IPS-18a (cell line): ENCODE results near the gene C2orf68.
"Not testable (repeated sequence)": the region's sequence is repeated elsewhere in the genome, so short reads cannot be mapped to it uniquely, and the experiment has no call there.

ENCODE experiments used
- H3K27ac ChIP-seq: one replicate; pipeline ENCODE4 v1.5.1; 2013; ENCODE audit warnings: low read length
- H3K27me3 ChIP-seq: one replicate; pipeline ENCODE4 v1.6.1; 2013; ENCODE audit warnings: mild to moderate bottlenecking, low read length; ENCODE audit not compliant: control insufficient read depth, insufficient read depth
- H3K36me3 ChIP-seq: one replicate; pipeline ENCODE4 v1.6.1; 2013; ENCODE audit warnings: low read depth, low read length; ENCODE audit not compliant: control insufficient read depth
- H3K4me1 ChIP-seq: one replicate; pipeline ENCODE4 v1.6.1; 2013; ENCODE audit warnings: low read depth, low read length; ENCODE audit not compliant: control insufficient read depth
- H3K4me3 ChIP-seq: one replicate; pipeline ENCODE4 v1.5.1; 2013; ENCODE audit warnings: low read length
- H3K9ac ChIP-seq: one replicate; pipeline ENCODE4 v1.6.1; 2013; ENCODE audit warnings: mild to moderate bottlenecking, low read length, moderate library complexity
- H3K9me3 ChIP-seq: one replicate; pipeline ENCODE4 v1.6.1; 2013; ENCODE audit warnings: low read depth, low read length; ENCODE audit not compliant: control insufficient read depth

C2orf68 gene

DNA sequence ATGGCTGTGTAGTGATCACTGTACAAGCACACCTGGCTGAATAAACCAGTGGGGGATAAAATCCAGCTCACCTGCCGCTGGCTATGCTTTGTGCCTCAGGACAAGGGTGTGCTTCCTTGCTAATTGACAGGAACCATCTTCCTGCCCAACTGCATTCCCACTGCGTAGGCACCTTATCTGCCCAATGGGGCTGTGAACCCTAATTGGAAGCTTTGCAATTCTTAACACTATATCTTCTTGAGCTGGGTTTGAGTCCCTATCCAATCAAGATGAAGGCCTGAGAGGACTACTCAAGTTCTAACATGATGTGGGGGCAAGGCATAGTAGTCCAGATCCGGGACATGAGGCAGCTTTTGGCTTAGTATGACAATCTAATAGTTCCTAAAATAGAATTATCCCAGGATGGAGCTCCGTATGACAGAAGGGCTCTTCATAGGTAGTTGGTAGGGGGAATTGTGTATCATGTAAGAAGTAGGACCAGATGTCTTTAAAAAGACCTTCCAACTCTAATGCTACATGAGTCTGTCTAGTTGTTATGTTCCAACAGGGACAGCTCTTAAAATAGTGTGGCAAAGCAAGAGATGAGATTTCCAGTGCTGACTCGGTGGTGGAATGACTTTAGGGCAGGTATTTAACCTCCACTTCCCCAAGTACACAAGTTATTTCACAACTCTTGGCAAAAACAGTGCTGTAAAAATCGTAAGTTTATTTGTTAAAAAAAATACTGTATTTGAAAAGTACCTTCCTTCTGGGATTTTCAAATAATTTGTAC lies 7.1 kb downstream of the C2orf68 start:
- Histone ChIP-seq H3K9me3 (no peaks in the 10 kb centered on the region), H3K36me3 (peaks cover 20% of the 10 kb centered on the region), H3K27me3 (no peaks in the 10 kb centered on the region), H3K4me3 (no peak overlapping the region), H3K27ac (no peak overlapping the region), H3K4me1 (no peaks in the 10 kb centered on the region), H3K9ac (no peak overlapping the region)

DNA sequence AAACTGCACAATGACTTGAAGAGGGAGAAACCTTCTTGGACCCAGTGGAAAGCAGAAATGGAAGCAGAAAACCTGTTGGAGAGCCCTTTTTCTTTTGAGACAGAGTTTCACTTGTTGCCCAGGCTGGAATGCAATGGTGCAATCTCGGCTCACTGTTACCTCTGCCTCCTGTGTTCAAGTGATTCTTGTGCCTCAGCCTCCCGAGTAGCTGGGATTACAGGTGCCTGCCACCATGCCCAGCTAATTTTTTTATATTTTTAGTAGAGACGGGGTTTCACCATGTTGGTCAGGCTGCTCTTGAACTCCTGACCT lies 7.8 kb downstream of the C2orf68 start:
- not testable (repeated sequence) for H3K4me3 ChIP-seq, H3K9ac ChIP-seq

DNA sequence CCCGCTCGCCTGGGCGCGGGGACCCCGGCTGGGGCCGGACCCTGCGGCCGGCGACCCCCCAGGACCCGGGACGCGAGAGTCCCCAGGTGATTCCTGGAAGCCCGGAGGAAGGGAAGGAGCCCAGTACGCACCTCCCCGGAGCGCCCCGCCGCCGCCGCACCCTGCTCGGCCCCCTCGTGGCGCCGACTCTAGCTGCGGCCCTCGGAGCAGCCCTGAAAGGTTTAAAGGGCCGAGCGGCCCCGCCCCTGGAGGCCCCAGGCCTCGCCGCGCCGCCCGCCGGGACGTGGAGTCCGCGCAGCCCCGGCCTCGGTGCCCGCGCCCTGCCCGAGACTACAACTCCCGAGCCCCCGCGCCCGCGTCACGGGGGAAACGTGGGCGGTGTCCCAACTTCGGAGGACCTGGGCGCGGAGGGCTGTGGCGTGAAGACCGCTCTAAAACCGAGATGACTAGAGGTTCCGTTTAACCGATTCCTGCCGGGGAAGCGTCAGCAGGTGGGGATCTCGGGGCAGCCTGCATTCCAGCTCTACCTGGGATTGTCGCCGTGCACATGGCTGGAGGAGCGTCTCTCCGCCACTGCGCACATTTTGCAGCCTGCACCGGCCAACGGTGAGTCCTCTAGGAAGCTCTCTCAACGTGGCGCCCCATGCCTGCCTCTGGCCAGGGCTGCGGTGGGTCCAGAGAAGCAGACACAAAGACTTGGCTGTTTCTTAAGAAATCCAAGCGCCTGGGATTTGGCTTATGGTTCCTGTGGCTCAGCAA lies 9.2 kb downstream of the C2orf68 start, which contains the start of gene TMEM150A:
Gene TMEM150A (minus strand): TSS at position 223 of the 759 bp plus-strand sequence. CDS start 750 bp downstream, outside the sequence.
- Histone ChIP-seq H3K27ac (no peak within 1 kb of the TSS), H3K27me3 (no peaks in the 10 kb centered on the region), H3K36me3 (peaks cover 15% of the 10 kb centered on the region), H3K9me3 (no peaks in the 10 kb centered on the region), H3K4me3 (peak within 1 kb of the TSS; percentile 93), H3K4me1 (no peaks in the 10 kb centered on the region), H3K9ac (peak within 1 kb of the TSS; percentile 84)

More for the DNA sequence above, 7.8 kb downstream of the C2orf68 start:
- not testable (repeated sequence) for H3K27ac ChIP-seq, H3K9me3 ChIP-seq, H3K4me1 ChIP-seq, H3K27me3 ChIP-seq
- H3K36me3 ChIP-seq: peaks cover 18% of the 10 kb centered on the region

DNA sequence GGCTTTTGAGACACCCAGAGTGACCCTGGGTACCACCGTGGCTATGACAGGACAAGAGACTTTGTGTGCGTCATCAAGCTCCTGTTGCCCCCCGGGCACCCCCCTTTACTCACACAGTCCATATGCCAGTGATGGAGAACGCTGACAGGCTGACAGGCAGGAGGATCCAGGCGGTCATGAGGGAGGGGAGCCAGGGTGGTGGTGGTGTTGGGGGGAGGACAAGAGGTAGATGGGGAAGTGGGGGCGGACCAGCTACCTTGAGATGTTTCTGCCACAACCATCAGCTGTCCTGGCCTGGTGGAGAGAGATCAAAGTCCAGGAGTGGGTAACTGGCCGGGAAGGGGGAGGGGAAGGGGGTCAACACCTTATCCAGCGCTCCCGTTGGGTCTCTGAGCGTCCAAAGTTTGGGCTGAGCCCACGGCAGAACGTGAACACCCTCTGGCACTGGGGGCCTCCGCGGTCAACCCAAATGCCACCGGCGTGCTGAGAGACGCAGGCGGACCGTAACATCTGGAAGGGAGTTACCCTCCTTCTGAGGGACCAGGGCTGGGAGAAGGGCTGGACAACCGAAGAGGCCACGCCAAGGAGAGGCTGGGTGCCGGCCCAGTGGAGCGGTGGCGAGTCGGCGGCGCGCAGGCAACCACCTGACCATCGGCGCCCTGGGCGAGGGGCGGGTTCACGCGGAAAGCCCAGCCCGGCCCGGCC lies 9.9 kb downstream of the C2orf68 start:
- Histone ChIP-seq H3K9me3 (no peaks in the 10 kb centered on the region), H3K9ac (peak overlapping the region; percentile 84), H3K27me3 (no peaks in the 10 kb centered on the region), H3K36me3 (peaks cover 14% of the 10 kb centered on the region), H3K4me1 (no peaks in the 10 kb centered on the region), H3K4me3 (peak overlapping the region; percentile 93), H3K27ac (no peak overlapping the region)

DNA sequence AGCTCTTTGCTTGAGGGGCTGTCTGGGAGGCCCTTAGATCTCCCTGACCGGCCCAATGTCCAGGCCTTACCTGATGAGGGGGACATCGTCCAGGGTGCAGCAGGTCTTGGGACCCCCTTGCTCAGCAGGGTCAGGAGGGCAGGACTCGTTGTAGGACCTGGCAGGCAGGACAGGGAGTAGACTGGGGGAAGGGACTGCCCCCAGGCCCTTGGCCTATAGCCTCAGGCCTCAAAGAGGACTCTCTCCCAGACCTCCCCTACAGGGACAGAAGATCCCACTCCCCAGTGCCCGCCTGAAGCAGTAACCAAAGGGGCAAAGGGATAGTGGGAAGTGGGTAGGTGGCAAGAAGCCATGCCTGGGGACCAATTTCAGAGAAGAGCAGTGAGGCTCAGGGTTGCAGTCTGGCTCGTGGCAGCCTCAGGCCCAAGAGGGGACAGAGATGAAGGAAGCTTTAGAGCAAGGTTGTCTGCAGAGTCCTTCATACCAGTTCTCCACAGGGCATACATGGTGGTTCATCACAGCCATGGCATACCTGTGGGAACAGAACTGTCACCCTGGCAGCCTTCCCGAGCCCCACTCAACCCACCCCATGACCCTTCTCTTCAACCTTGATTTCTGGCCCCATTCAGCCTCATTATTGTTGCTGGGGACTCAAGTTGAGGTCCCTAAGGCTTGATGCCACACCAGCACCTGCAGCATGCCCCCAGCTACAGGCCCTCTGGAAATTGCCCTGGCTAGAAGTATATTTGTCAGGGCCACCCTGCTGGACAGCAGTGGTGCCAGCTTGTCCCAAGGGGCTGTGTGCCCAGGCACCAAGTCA lies 10.7 kb downstream of the C2orf68 start:
- Histone ChIP-seq H3K9ac (no peak overlapping the region), H3K9me3 (no peaks in the 10 kb centered on the region), H3K4me1 (no peaks in the 10 kb centered on the region), H3K27me3 (no peaks in the 10 kb centered on the region), H3K27ac (no peak overlapping the region), H3K4me3 (peak overlapping the region; percentile 93), H3K36me3 (peaks cover 15% of the 10 kb centered on the region)

DNA sequence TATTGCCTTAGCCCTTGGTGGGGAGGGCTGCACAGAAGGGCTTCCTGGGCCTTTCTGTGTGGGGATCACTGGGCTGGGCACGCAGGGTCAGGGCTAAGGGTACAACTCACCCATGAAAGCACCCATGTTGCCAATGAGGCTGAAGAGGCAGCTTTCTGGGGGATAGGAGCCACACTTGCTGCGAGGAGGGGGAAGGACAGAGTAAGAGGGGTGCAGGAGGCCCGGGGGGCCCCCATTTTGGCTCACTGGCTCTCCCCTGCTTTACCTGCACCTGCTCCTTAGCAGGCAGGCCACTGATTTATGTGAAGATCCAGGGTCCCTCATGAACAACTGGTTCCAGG lies 11.7 kb downstream of the C2orf68 start:
- no peak overlapping the region for H3K4me3 ChIP-seq
- no peak overlapping the region for H3K27ac ChIP-seq
- no peaks in the 10 kb centered on the region for H3K27me3 ChIP-seq
- H3K9ac ChIP-seq: no peak overlapping the region
- H3K4me1 ChIP-seq: no peaks in the 10 kb centered on the region
- H3K9me3 ChIP-seq: no peaks in the 10 kb centered on the region
- peaks cover 15% of the 10 kb centered on the region for H3K36me3 ChIP-seq

DNA sequence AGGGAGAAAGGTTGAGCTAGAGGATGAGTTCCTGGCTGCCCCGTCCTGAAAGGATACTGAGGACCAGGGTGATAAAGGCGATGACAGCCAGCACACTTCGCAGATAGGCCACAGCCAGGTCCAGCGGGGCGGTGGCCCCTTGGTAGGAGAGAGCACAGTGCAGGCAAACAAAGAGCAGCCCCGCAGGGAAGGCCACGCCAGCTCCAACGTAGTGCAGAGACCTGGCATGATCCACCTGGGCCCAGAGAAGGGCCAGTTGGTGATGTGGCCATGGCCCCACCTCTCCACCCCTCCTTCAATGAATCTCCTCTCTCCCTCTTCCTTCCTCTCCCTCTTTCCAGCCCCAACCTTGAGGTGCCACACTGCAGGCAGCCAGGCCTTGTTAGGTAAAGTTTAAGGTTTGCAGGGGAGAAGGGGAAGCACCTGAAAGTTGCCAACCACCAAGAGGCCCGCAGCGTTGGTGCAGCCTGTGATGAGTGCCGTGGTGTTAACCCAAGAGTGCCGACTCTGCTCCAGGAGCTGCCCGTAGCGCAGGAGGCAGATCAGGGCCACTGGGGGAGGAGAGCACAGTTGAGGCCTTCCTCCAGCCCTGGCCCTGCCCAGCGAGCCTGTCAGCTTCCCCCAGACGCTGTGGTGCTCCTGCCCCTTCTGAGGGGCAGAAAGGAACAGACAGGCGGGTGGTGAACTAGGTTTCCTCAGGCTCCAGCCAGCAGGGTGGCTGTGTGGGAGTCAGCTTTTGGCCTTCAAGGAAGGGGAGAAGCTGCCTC lies 12.2 kb downstream of the C2orf68 start:
- Histone ChIP-seq H3K36me3 (peaks cover 15% of the 10 kb centered on the region), H3K9ac (no peak overlapping the region), H3K4me3 (no peak overlapping the region), H3K27me3 (no peaks in the 10 kb centered on the region), H3K27ac (no peak overlapping the region), H3K9me3 (no peaks in the 10 kb centered on the region), H3K4me1 (no peaks in the 10 kb centered on the region)

- Histone ChIP-seq H3K9ac (no peak overlapping the region), H3K27ac (no peak overlapping the region), H3K9me3 (no peaks in the 10 kb centered on the region), H3K36me3 (peaks cover 15% of the 10 kb centered on the region), H3K4me1 (no peaks in the 10 kb centered on the region), H3K27me3 (no peaks in the 10 kb centered on the region), H3K4me3 (no peak overlapping the region)
These were observed 13.1 kb downstream of the C2orf68 start for GRCh38 chr2:85598594-85599340.

DNA sequence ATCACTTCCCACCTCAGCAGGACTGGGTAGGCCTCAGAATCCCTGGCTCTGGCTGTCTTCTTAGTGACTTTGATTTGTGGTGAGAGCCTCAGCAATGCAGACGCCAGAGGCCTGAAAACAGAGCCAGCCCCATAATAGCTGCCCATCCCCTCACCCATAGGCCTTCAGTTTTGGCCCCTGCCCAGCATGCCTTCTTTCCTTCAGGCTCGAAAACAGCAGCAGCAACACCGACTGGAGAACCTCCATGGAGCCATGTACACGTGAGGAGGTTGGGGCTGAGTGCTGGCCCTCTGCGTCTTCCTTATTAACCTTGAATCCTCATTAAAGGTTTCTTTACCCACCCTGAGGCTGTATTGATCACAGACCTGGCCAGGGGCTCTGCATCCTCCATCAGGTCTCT lies 14.6 kb downstream of the C2orf68 start:
- Histone ChIP-seq H3K27me3 (no peaks in the 10 kb centered on the region), H3K27ac (no peak overlapping the region), H3K4me1 (no peaks in the 10 kb centered on the region), H3K9ac (no peak overlapping the region), H3K9me3 (no peaks in the 10 kb centered on the region), H3K36me3 (peaks cover 15% of the 10 kb centered on the region), H3K4me3 (no peak overlapping the region)

- H3K9ac ChIP-seq: no peak overlapping the region
- no peaks in the 10 kb centered on the region for H3K27me3 ChIP-seq
- peaks cover 15% of the 10 kb centered on the region for H3K36me3 ChIP-seq
- H3K27ac ChIP-seq: no peak overlapping the region
- H3K9me3 ChIP-seq: no peaks in the 10 kb centered on the region
- no peaks in the 10 kb centered on the region for H3K4me1 ChIP-seq
- peak overlapping the region; percentile 86 for H3K4me3 ChIP-seq
These were observed 15.3 kb downstream of the C2orf68 start for GRCh38 chr2:85596486-85597143.
